GM18507 (cell line): ENCODE data around the gene NR3C2.
"Not testable (repeated sequence)": the region's sequence is repeated elsewhere in the genome, so short reads cannot be mapped to it uniquely, and the experiment has no call there.

Experiments
- DNase-seq: peaks from one replicate; pipeline ENCODE4 v3.0.0; 2011; ENCODE audit warnings: low read depth; ENCODE audit not compliant: insufficient read length; ENCODE audit errors: extremely low spot score
- FAIRE-seq: peaks from 2 replicates; lab custom pipeline; 2011; peaks lifted over from hg19 to GRCh38; lab: Jason Lieb, UNC

Gene NR3C2

DNA sequence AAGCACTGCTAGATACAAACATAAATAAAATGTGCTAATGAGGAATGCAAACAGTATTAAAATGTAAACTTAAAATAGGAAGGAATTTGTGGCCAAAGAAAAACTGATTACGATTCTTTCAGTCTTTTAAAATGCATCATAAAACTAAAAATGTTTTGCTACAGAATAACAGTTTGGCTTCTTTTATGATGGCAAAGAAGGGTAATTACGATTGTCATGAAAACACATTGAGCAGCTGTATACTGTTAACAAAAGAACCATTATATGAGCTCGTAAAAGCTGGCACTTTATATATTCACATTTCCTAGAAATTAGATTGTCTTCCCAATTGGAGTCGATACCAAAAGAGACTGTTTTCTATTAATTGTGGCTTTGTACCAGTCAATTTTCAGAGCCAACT is 290.4 kb downstream of the NR3C2 start:
- no peak for DNase-seq
- no peak for FAIRE-seq

- FAIRE-seq: no peak
- no peak for DNase-seq
Measured at GRCh38 chr4:148145475-148145874, 296.7 kb downstream of the NR3C2 start.

GRCh38 chr4:148143174-148143573 is 299.0 kb downstream of the NR3C2 start:
- DNase-seq (no peak), FAIRE-seq (no peak)

DNA sequence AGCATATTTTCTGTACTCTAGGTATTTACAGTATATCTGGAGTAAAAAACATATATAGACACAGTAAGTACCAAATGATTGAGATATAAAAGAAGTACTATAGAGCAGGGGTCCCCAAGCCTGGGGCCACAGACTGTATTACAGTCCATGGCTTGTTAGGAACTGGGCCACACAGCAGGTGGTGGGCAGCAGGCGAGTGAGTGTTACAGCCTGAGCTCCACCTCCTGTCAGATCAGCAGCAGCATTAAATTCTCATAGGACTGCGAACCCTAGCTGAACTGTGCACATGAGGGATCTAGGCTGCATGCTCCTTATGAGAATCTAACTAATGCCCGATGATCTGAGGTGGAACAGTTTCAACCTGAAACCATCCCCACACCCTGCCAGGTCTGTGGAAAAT is 300.7 kb downstream of the NR3C2 start:
- no peak for FAIRE-seq
- DNase-seq: no peak

GRCh38 chr4:148126825-148127224 is 315.4 kb downstream of the NR3C2 start:
- DNase-seq (no peak), FAIRE-seq (no peak)

GRCh38 chr4:148124512-148124911 is 317.7 kb downstream of the NR3C2 start:
- DNase-seq (no peak), FAIRE-seq (no peak)

- not testable (repeated sequence) for DNase-seq, FAIRE-seq
Measured at GRCh38 chr4:148123161-148123560, 319.1 kb downstream of the NR3C2 start.

- no peak for DNase-seq
- FAIRE-seq: no peak
Measured at GRCh38 chr4:148120216-148120615, 322.0 kb downstream of the NR3C2 start.

DNA sequence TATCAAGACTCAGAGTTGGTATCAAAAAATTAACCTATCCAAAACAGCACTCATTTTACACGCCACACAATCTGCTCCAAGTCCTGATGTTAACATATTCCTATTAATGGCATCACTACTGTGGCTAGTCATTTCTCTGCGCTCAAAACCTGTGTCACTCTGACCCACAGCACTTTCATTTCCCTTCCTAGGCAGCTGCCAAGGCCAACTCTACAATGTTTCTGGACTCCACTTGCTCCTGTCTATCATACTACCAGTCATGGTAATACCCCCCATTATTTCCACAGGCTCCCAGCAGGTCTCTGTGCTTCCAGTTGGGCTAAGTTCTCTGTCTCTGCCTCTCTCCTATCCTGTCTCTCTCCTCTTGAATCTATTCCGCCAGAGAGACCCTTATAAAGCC is 323.6 kb downstream of the NR3C2 start:
- FAIRE-seq: no peak
- no peak for DNase-seq

DNA sequence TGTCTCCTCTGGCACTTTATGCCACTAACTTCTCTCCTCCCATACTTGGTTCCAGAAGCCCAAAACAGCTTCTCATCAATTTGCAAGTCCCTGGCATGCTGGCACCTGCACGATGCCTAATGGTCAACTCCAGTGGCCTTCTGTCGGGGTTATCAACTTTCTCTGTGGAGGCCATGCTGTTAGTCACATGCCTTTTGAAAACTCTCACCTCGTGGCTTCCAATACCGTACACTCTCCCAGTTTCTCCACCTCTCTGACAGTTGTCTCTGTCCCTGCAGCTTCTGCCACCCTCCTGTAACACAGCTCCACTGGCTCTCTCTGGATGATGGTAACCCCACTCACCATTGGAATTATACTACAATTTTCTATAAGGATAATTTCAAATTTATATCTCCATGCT is 324.0 kb downstream of the NR3C2 start:
- no peak for DNase-seq
- FAIRE-seq: no peak

DNA sequence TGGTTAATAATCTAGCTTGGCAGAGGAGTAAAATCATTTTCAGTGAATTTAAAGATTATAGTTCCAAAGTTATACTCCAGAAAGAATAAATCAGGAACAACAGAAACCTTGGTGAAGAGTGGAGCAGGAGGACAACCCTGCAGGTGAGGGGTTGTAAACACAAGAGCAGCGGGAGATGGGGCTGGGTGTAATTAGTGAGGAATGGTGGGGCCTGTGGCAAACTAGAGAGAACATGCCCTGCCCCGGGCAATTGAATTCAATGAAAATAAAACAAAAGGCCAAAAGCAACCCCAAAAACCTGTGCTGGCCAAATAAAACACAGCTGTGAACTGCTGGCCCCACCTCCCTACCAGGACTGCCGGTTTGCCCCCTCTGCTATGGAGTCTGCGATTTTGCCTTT is 325.2 kb downstream of the NR3C2 start:
- FAIRE-seq (no peak), DNase-seq (no peak)

- FAIRE-seq (no peak), DNase-seq (no peak)
Measured at GRCh38 chr4:148116264-148116663, 325.9 kb downstream of the NR3C2 start.

DNA sequence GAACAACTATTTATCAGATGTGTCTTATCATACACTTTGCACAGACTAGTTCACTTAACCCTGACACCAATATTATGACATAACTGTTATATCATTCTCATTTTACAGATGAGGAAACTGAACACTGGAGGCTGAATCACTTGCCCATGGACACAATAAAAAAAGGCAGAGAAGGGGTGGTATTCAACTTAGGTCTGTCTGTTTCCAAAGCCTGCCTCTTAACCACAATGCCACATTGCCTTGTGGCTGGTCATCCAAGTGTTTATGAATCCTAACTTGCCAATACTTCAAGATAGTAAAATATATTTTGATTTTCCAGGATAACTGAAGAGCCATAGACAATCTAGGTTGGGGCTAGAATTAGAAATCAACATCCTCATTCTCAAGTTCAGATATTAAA is 327.8 kb downstream of the NR3C2 start:
- DNase-seq (no peak), FAIRE-seq (no peak)

- no peak for FAIRE-seq
- DNase-seq: no peak
Measured at GRCh38 chr4:148112231-148112982, 329.8 kb downstream of the NR3C2 start.

- no peak for FAIRE-seq
Measured at GRCh38 chr4:148110169-148110568, 332.0 kb downstream of the NR3C2 start.

GRCh38 chr4:148109216-148109615 is 333.0 kb downstream of the NR3C2 start:
- FAIRE-seq: no peak

More at GRCh38 chr4:148110169-148110568, 332.0 kb downstream of the NR3C2 start:
- no peak for DNase-seq

GRCh38 chr4:148108766-148109165 is 333.4 kb downstream of the NR3C2 start:
- FAIRE-seq (no peak), DNase-seq (no peak)

More at GRCh38 chr4:148109216-148109615, 333.0 kb downstream of the NR3C2 start:
- DNase-seq: no peak

DNA sequence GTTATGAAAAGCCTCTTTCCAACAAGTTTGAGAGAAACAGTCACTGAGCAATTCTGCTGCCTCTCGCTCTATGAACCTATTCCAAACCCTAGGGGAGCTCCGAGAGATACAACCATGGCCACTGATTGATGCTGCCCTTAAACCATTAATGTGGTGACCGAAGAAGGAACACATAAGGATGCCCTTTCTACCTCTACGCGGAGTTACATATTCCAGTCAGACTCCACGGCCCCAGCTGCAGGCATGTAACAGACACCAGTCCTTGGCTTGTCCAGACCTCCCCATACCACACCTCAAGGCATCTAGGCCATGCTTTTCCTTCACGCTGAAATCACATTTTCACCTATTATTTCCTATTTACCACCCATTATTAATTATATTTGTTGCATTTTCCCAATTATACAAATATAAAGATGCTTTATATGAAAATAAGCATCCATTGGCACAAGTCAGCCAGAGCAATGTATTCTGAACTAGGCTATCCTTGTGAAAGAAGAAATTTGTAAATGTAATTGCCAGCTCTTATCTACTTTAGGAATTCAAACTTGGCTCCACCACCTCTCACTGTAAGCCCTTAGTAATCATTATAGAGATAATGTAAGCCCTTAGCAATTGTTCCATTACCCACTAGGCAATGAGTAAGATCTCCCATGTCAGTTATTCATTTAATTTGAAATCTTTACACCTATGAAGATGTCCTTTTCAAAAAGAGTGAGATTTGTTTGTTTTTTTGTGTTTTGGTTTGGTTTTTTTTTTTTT is 338.4 kb downstream of the NR3C2 start:
- FAIRE-seq: no peak
- no peak for DNase-seq

- DNase-seq (no peak), FAIRE-seq (no peak)
Measured at GRCh38 chr4:148101790-148102189, 340.4 kb downstream of the NR3C2 start.

DNA sequence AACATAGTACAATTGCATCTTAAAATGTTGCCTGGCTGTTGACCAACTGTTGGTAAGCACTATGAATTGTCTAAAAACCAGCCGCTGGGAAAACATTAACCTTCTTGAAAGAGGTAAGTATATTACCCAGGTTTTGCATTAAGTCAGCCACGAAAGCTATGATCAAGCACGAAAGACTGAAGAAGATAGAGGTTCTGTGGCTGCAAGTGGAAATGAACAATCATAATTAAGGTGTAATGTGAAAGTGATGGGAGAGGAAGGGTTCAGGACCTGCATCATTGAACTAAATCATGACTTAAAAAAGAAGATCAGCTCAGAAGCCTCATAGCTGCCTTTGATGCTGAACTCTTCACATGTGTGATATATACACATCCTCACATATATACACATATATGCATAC is 341.0 kb downstream of the NR3C2 start:
- DNase-seq (no peak), FAIRE-seq (no peak)

- DNase-seq (no peak), FAIRE-seq (no peak)
Measured at GRCh38 chr4:148097801-148098200, 344.4 kb downstream of the NR3C2 start.
